B cell (primary cell): Measurements from ENCODE around the gene NPAS2.

Experiments
- CTCF ChIP-seq: fragments of 200-600 bp; IDR thresholded peaks from one replicate; pipeline ENCODE4 v1.8.0; 2022; ENCODE audit warnings: antibody characterized with exemption, mild to moderate bottlenecking
- EZH2 ChIP-seq: IDR thresholded peaks from 2 replicates; pipeline ENCODE4 v1.6.1; 2012; ENCODE audit warnings: borderline replicate concordance, low read depth, mild to moderate bottlenecking, moderate library complexity, low read length; ENCODE audit not compliant: insufficient read depth, poor library complexity, severe bottlenecking

- no peak for TF ChIP-seq CTCF
- TF ChIP-seq EZH2, result no peak
Observed at GRCh38 chr2:100964681-100965169, 144.8 kb downstream of the NPAS2 start.
